Body of pancreas (tissue), 4 donors: ENCODE measurements around the gene USP2. TPM values are rescaled to one million over a fixed set of nuclear protein-coding genes. Genes with fewer than 3 reads are reported as not detected.

Source experiments
- ATAC-seq: fragments of 150-250 bp; one replicate; pipeline ENCODE4 v1.9.1; 2016
- DNase-seq, 4 donors: peaks; one replicate each; pipeline ENCODE4 v3.0.0-alpha.2; 2019
- H3K27ac ChIP-seq, 4 donors: fragments of 200-600 bp; sonication (generic); 1 replicate in 3 of 4; 2 replicates in 1 of 4; pipeline versions ENCODE4 v1.5.1 to v1.6.1; 2016 to 2019; ENCODE audit warnings: mild to moderate bottlenecking in 1 of 4, mixed read lengths in 1 of 4, moderate library complexity in 1 of 4
- H3K27me3 ChIP-seq, 2 donors: fragments of 200-600 bp; sonication (generic); one replicate each; pipeline ENCODE4 v1.6.0; 2016; ENCODE audit warnings: mild to moderate bottlenecking in 1 of 2
- H3K36me3 ChIP-seq, 2 donors: fragments of 200-600 bp; sonication (generic); replicated peaks in 1 of 2; 2 replicates each; pipeline ENCODE4 v1.5.1; 2016; ENCODE audit warnings: low read depth in 2 of 2; ENCODE audit not compliant: insufficient read depth in 1 of 2
- H3K4me1 ChIP-seq: fragments of 200-600 bp; sonication (generic); one replicate; pipeline ENCODE4 v1.6.0; 2016
- H3K4me3 ChIP-seq, 2 donors: fragments of 200-600 bp; sonication (generic); 1 replicate in 1 of 2; 2 replicates in 1 of 2; pipeline ENCODE4 v1.5.1; 2016 to 2019
- H3K9me3 ChIP-seq, 3 donors: fragments of 200-600 bp; sonication (generic); 1 replicate in 2 of 3; 2 replicates in 1 of 3; pipeline ENCODE4 v1.5.1; 2016
- CTCF ChIP-seq, 7 experiments: fragments of 450-650 bp in 4 of 7; fragments of 200-600 bp in 3 of 7; sonication (generic) in 3 of 7; IDR thresholded peaks; one replicate each; pipeline ENCODE4 v1.5.1; 2016 to 2019; ENCODE audit warnings: antibody characterized with exemption in 7 of 7
- POLR2A ChIP-seq, 3 donors: fragments of 450-650 bp; IDR thresholded peaks; one replicate each; pipeline ENCODE4 v1.6.1; 2016; ENCODE audit warnings: antibody characterized with exemption in 3 of 3, mild to moderate bottlenecking in 2 of 3
- WGBS, 2 donors: methylation state at CpG; one replicate each; pipeline ENCODE4 v1.1.5; 2017; 5-methylcytosine and 5-hydroxymethylcytosine counted together
- intact Hi-C: fragments of 100-400 bp; cut with DNase I; formaldehyde crosslinking; loops from one replicate; pipeline ENCODE4 v1.15.1; 2023
- total RNA-seq, 2 donors: library from RNA; depleted of rRNA; stranded (reverse); fragments of >200 nt; gene quantifications; one replicate each; pipeline ENCODE4 v1.1.0, GENCODE V29; 2016

The USP2 gene
- total RNA-seq, 2 donors from 2014 or later: 3.9 to 19.4 TPM

- H3K36me3 ChIP-seq: no peaks in the 10 kb centered on the region
- H3K4me1 ChIP-seq: peaks cover 89% of the 10 kb centered on the region
- DNase-seq (no peak), ATAC-seq (no peak)
- intact Hi-C loops: loop anchor here (10.0 kb wide), 1 partner anchor 166 kb away; the partner anchor contains the start of gene CBL
- peak overlapping the region in 3 of 4 donors; percentile 29 to 89 (median 83) for H3K27ac ChIP-seq
- 70 to 80% methylated on average over 4 to 8 of the region's 8 CpGs for WGBS, 2 donors
- H3K4me3 ChIP-seq: no peak overlapping the region
- H3K27me3 ChIP-seq: no peaks in the 10 kb centered on the region
- H3K9me3 ChIP-seq: no peaks in the 10 kb centered on the region
- no peak for TF ChIP-seq POLR2A (IDR thresholded peaks at IDR 0.05)
- no peak for TF ChIP-seq CTCF (IDR thresholded peaks at IDR 0.05)
Observed at GRCh38 chr11:119371067-119371601, 10.4 kb downstream of the USP2 start.

- WGBS, 2 donors: 28 to 29% methylated on average over 8 of the region's 8 CpGs
- no peak overlapping the region for H3K4me3 ChIP-seq
- intact Hi-C loops: loop anchor here (10.0 kb wide), 1 partner anchor 166 kb away; the partner anchor contains the start of gene CBL
- no peaks in the 10 kb centered on the region for H3K27me3 ChIP-seq
- peak overlapping the region in 3 of 4 donors; percentile 51 to 89 (median 83) for H3K27ac ChIP-seq
- DNase-seq (no peak), ATAC-seq (no peak)
- H3K4me1 ChIP-seq: peaks cover 84% of the 10 kb centered on the region
- TF ChIP-seq CTCF (IDR thresholded peaks at IDR 0.05): no peak
- TF ChIP-seq POLR2A (IDR thresholded peaks at IDR 0.05): no peak
- H3K36me3 ChIP-seq: no peaks in the 10 kb centered on the region
- H3K9me3 ChIP-seq: no peaks in the 10 kb centered on the region
Observed at GRCh38 chr11:119370486-119371046, 10.9 kb downstream of the USP2 start.

- peaks cover 77% of the 10 kb centered on the region for H3K4me1 ChIP-seq
- 33 to 39% methylated on average over 12 to 13 of the region's 13 CpGs for WGBS, 2 donors
- no peak for ATAC-seq
- DNase-seq: no peak
- H3K27me3 ChIP-seq: no peaks in the 10 kb centered on the region
- H3K27ac ChIP-seq: peak overlapping the region; percentile 68 to 91 (median 86)
- H3K9me3 ChIP-seq: no peaks in the 10 kb centered on the region
- intact Hi-C loops: no loop called here
- TF ChIP-seq CTCF (IDR thresholded peaks at IDR 0.05) (no peak), POLR2A (IDR thresholded peaks at IDR 0.05) (no peak)
- H3K4me3 ChIP-seq: no peak overlapping the region
- no peaks in the 10 kb centered on the region for H3K36me3 ChIP-seq
Observed at GRCh38 chr11:119369132-119369925, 12.2 kb downstream of the USP2 start.

- H3K27me3 ChIP-seq: no peaks in the 10 kb centered on the region
- 21 to 27% methylated on average over 16 to 17 of the region's 17 CpGs for WGBS, 2 donors
- peak in 2 of 3 donors; percentile 30 to 51 for TF ChIP-seq POLR2A (IDR thresholded peaks at IDR 0.05)
- TF ChIP-seq CTCF (IDR thresholded peaks at IDR 0.05): no peak
- peak; percentile 75 for ATAC-seq
- peak overlapping the region; percentile 68 to 91 (median 86) for H3K27ac ChIP-seq
- DNase-seq: peak; percentile 73 to 86 (median 83)
- H3K9me3 ChIP-seq: no peaks in the 10 kb centered on the region
- H3K36me3 ChIP-seq: no peaks in the 10 kb centered on the region
- intact Hi-C loops: no loop called here
- H3K4me1 ChIP-seq: peaks cover 74% of the 10 kb centered on the region
- no peak overlapping the region for H3K4me3 ChIP-seq
Observed at GRCh38 chr11:119368121-119369034, 13.1 kb downstream of the USP2 start.
